Kidney capillary endothelial cell (primary cell): ENCODE measurements around the gene KRT76.

Experiments used
- DNase-seq: peaks from one replicate; pipeline ENCODE4 v3.0.0-alpha.2; 2018; ENCODE audit warnings: low spot score

The KRT76 gene

GRCh38 chr12:52813203-52813819, 36.2 kb upstream of the KRT76 start:
- no peak for DNase-seq

DNA sequence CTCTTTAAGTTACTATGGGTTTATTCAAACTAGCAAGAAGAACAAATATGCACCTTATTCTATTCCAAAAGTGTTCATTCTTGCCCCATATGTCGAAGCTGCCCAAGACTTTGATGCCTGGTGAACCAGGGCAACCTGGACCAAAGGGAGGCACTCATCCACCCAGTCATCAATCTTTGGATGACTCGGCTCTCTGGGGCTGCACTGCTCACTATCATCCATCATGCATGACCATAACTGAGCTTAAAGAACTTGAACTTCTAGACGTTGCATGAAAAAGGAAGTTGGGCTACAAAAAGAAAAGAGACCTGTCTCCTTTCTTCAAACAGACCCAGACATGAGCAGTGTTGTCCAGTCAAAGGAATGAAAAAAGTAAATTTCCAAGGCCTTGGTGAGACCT, 35.6 kb upstream of the KRT76 start:
- DNase-seq, result no peak

GRCh38 chr12:52812073-52812400, 34.9 kb upstream of the KRT76 start:
- no peak for DNase-seq

- DNase-seq, result no peak
Measured at GRCh38 chr12:52811191-52812072, 34.3 kb upstream of the KRT76 start.

GRCh38 chr12:52810554-52810953, 33.4 kb upstream of the KRT76 start:
- no peak for DNase-seq

DNA sequence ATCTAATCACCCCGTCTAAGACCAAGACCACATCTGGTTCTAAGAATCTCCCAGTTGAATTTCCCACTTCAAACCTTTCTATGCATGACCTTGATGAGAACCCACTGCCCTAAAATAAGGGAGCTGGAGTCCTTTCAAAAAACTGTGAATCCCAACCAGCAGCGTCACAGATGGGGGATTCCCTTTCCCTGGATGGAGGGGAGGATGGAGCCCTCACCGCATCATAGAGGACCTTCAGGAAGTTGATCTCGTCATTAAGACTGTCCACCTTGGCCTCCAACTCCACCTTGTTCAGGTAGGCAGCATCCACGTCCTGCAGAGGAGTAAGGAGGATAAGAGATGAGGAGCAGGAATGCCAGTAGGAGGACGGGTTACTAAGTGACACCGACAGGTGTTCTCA, 32.0 kb upstream of the KRT76 start:
- DNase-seq, result no peak

DNA sequence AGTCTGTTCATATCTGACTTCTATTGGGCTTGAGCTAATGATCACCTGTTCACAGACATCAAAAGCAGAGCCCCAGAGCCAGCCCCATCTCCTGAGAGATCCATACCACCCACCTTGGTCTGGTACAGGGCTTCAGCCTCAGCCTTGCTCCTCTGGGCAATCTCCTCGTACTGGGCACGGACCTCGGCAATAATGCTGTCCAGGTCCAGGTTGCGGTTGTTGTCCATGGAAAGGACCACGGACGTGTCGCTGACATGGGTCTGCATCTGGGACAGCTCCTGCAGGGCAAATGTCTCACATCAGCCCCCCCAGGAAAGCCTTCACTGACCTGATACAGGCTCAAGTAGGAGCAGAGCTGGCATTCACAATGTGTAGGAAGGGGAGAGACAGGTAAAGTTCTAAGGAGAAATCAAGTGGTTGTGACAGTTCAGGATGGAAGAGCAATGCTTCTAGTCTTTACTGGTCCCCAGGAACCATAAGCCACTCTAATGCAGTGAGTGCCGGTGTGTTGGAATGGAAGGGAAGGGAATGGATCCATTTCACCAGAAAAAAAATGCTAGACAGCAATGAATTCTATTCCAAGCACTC, 31.5 kb upstream of the KRT76 start:
- DNase-seq, result no peak

DNA sequence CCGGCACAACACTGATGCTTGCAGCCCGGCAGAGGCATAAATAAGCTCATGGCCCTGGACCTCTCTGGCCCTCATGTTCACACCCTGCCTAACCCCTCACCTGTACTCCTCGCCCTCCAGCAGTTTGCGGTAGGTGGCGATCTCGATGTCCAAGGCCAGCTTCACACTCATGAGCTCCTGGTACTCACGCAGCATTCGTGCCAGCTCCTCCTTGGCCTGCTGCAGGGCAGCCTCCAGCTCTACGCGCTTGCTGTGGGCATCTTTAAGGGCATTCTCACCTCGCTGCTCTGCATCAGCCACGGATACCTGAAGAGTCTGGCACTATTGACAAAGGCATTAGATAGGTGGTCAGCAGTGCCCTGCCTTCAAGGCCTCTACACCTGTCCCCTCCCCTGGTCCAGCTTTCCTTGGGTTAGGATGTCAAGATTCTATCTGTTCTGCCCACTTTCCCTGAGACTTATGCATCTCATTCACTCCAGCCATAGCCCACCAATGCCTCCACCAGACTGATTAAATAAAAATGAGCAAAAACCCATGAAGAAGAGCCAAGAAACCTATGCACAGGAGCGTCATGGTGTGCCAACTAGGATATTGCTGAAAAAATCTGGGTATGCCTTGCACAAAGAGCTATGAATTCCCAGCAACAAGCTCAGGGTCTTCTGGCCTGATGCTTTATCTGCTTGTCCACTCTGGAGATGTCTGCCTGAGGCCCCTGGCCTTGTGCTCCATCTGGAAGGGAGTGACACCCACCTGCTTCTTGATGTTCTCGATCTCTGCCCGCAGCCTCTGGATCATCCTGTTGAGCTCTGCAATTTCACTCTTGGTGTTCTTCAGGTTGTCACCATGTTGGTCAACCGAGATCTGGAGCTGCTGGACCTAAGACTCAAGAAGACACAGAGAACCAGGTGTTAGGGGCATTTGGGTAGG, 30.7 kb upstream of the KRT76 start:
- DNase-seq, result no peak

- DNase-seq, result no peak
Measured at GRCh38 chr12:52806821-52807543, 29.8 kb upstream of the KRT76 start.

DNA sequence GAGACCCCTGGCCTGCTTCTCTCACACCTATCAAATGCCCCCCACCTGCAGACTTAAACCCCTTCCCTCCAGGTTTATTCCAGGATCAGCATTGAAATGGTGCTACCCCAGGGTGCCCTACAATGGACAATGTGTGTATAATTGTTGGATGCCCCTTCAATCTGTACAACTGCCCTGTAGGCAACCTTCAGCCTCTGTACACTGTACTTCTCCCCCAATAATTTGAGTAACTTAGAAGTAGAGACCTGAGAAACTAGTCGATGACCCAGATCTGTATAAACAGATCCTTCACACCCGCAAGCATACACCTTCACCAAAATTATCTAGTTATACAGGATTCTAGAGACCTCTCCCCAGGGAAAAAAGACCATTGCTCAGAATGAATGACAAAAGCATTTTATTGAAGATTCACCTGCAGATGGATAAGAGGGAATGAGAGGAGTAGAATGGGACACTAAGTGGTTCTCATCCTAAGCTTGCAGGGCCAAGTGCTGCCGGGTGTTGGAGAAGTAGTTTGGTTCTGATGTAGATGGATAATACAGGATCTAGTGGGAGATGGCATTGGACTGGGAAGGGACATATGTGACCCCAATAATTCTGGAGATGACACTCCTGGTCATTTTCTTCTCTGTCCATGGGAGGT, 29.1 kb upstream of the KRT76 start:
- DNase-seq, result no peak

GRCh38 chr12:52805739-52806138, 28.6 kb upstream of the KRT76 start:
- no peak for DNase-seq

DNA sequence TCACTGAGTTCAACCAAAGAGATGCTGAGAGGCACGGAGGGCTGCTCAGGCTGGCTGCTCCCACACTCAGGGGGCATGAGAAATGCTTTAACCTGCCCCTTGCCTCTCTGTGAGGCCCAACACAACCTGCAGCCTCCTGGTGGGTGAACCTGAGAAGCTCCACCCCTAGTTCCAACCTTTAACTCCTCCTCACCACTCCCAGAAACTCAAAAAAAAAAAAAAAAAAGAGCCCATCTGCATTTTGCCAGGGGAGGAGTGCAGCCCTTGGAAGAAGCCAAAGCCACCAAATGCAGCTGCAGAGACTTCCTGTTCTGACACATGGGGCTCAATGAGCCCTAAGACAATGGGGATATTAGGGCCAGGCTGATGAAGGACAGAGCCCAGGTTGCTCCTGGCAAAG, 27.9 kb upstream of the KRT76 start:
- no peak for DNase-seq

- DNase-seq, result no peak
Measured at GRCh38 chr12:52802442-52802841, 25.3 kb upstream of the KRT76 start.

DNA sequence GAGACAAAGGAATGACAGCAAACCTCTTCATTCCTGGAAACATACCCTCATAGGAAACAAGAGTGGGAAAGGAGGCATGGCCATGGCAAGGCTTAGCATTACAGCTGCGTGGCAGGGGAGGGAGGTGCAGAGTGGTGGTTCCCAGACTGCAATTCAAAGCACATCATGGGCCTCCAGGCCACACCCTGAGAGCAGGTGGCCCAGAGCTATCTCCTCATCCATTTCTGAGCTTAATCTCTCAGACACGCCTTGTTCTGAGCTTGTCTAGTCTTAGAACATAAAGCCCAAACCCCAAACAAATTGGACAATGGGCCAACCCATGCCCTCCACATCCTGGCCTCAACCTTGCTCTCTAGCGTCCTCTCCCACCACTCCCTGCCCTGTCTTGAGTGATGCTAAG, 24.6 kb upstream of the KRT76 start:
- DNase-seq, result no peak

DNA sequence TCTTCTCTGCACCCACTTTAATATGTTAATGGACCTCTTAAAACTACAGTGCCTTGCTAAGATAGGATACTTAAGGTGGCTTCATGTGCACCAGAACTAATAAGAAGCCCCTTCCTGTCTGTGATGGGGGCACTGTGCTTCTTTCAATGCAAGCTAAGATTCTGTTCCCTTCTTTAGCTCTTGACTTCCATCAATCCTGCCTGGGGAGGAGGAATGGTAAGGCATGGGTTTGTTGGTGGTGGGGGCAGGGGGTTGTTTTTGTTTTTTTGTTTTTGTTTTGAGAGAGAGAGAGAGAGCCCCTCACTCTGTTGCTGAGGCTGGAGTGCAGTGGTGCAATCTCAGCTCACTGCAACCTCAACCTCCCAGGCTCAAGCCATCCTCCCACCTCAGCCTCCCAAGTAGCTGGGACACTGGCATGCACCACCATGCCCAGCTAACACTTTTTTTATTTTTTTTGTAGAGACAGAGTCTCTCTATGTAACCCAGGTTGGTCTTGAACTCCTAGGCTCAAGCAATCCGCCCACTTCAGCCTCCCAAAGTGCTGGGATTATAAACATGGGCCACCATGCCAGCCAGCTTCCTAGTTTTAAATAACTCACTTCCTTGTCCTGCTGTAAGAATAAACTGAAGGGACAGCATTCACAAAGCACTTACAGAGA, 23.2 kb upstream of the KRT76 start:
- DNase-seq, result no peak

GRCh38 chr12:52799505-52800211, 22.5 kb upstream of the KRT76 start:
- DNase-seq, result no peak

- DNase-seq, result no peak
Measured at GRCh38 chr12:52798671-52799504, 21.7 kb upstream of the KRT76 start.

- DNase-seq, result no peak
Measured at GRCh38 chr12:52798003-52798670, 21.0 kb upstream of the KRT76 start.

GRCh38 chr12:52797529-52797894, 20.4 kb upstream of the KRT76 start:
- no peak for DNase-seq
